HG02610 (cell line): ENCODE data around the gene GUCY1A2.

Source experiments
- ATAC-seq: cut with Tn5 transposase; IDR thresholded peaks from one replicate; pipeline ENCODE4 v1.9.1; 2021; ENCODE audit warnings: mild to moderate bottlenecking, moderate library complexity; ENCODE audit not compliant: unreplicated experiment

Gene GUCY1A2

GRCh38 chr11:106681435-106681834, 336.8 kb downstream of the GUCY1A2 start:
- ATAC-seq, result no peak

- ATAC-seq, result no peak
Observed at GRCh38 chr11:106679581-106679980, 338.7 kb downstream of the GUCY1A2 start.

DNA sequence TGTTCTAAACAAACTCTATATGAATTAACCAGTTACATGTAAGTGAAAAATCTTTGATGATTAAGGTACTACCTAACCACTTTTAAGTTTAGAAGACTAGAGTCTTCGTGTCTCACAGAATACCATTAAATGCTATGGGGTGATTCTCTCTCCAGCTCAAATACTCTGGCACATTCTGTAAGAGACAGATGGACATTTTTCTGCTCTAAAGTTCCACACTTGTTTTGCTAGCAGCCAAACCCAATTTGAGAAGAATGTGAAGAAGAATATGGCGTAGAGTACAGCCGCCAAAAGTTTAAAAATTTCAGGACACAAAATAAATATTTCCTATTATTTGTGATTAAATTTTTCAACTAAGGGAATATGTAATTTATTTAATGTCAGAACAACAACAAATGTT, 339.1 kb downstream of the GUCY1A2 start:
- no peak for ATAC-seq

DNA sequence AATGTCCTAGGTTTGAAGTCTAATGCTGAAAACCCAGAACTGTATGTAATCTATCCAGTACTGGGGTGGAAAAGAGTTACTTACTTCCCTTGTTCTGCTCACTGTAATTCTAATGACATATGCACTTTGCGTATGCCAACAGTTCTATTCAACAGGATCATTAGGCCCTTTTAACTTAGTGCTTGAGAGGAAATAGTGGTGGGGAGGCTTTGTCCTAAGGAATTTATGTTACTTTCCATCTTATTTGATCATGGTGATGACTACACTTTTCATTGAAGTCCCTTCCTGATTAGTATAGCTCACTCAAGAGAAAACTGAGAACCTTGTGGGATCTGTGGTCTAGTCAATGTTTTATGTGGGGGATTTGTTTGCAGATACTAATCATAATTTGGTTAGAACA, 348.2 kb downstream of the GUCY1A2 start:
- ATAC-seq, result no peak

DNA sequence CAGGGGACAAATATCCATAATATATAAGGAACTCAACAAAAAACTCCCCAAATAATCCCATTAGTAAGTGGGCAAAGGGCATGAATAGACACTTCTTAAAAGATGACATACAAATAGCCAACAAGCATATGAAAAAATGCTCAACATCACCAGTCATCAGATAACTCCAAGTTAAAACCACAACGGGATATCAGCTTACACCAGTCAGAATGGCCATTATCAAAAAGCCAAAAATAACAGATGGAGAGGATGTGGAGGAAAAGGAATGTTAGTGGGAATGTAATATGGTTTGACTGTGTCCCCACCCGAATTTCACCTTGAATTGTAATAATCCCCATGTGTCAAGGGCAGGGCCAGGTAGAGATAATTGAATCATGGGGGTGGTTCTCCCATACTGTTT, 350.1 kb downstream of the GUCY1A2 start:
- ATAC-seq, result no peak

GRCh38 chr11:106656646-106657045, 361.6 kb downstream of the GUCY1A2 start:
- no peak for ATAC-seq

DNA sequence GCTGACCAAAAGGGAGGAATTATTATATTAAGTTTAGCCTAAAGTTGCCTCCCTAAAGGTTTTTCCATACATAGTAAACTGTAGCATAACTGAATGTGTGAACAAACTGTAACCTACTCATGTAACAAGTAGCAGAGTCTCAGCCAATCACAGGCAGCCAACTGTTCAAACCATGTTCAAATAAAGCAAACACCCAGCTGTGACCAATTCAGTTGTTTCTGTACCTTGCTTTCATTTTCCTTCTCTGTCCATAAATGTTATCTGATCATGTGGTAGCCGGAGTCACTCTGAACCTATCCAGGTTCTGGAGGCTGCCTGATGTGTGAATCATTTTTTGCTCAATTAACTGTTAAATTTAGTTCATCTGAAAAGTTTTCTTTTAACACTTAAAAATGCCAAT, 373.5 kb downstream of the GUCY1A2 start:
- no peak for ATAC-seq

DNA sequence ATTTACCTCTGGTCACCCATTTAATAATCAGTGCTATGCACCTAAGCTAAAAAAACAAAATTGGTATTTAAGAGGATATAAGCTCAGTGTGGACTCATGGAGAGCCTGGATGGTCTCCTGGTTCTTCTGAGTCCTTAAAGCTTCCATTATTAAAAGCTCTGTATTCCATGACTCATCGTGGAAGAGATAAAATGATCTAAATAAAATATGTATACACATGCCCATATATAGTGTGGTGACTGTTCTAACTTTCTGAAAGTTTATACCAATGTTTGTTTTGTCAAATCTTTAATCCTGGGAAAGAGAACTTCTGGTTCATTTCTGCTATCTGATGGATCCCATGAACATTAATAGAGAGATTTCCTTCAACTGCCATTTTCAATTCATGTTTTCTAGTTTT, 375.9 kb downstream of the GUCY1A2 start:
- ATAC-seq, result no peak

DNA sequence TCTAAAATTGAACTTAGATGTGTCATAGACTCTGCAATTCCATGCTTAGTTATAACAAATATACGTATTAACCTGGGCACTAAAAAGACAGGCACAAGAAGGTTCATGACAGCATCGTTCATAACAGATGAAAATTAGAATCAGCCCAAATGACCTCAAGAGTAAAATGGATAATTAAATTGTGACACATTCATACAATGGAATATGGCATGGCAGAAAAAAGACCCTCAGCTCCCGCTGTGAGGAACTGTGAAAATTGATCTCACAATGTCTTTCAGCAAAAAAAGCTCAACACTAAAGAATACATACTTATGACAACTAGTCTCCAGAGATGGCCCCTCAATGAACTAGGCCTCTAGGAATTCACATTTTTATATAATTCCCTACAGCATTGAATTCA, 386.0 kb downstream of the GUCY1A2 start:
- no peak for ATAC-seq

GRCh38 chr11:106627694-106628093, 390.6 kb downstream of the GUCY1A2 start:
- ATAC-seq, result no peak

- ATAC-seq, result no peak
Observed at GRCh38 chr11:106625566-106625965, 392.7 kb downstream of the GUCY1A2 start.

- no peak for ATAC-seq
Observed at GRCh38 chr11:106624377-106624776, 393.9 kb downstream of the GUCY1A2 start.
